K562 (cell line): ENCODE measurements around the gene ZNF12. TPM values are rescaled to one million over a fixed set of nuclear protein-coding genes. Genes with fewer than 3 reads are reported as not detected.

Source experiments
- ATAC-seq: fragments of 200-7000 bp; cut with Tn5 transposase; 3 replicates; pipeline ENCODE4 v1.9.1; 2020; ENCODE audit warnings: moderate library complexity
- BruUV-seq: library from RNA; stranded (reverse); fragments of 400-500 nt; replicated peaks from 2 replicates; lab custom pipeline; 2021; lab: Mats Ljungman, UMichigan
- CTCF ChIA-PET: fragments of 300-600 bp; formaldehyde crosslinking; extraction: SDS; loops from one replicate; lab custom pipeline; 2021; ENCODE audit warnings: low intra/inter-chr PET ratio; lab: Yijun Ruan, JAX
- POLR2A ChIA-PET: fragments of 300-600, 350-650 bp; sonication (Branson Sonifier 250); formaldehyde crosslinking; extraction: SDS; loops from one replicate; lab custom pipeline; 2021; ENCODE audit warnings: antibody characterized with exemption, inconsistent platforms; lab: Yijun Ruan, JAX
- DNase-seq, 4 experiments: peaks; one replicate each; pipeline versions ENCODE4 v3.0.0 to v3.0.0-alpha.2; 2011 to 2018; ENCODE audit warnings: low spot score in 3 of 4, mixed read lengths in 3 of 4; ENCODE audit errors: extremely low read depth in 1 of 4
- FAIRE-seq: peaks from 2 replicates; lab custom pipeline; 2011; peaks lifted over from hg19 to GRCh38; lab: Jason Lieb, UNC
- H2AFZ ChIP-seq: 2 replicates; pipeline ENCODE4 v1.6.0; 2011; ENCODE audit warnings: low read depth, low read length, control low read depth, inconsistent platforms
- H3K27ac ChIP-seq: fragments of 200-600 bp; 3 replicates; pipeline ENCODE4 v1.8.0; 2011; ENCODE audit warnings: low read depth, mild to moderate bottlenecking, control low read depth, inconsistent platforms, low read length, moderate library complexity, mixed read lengths; ENCODE audit errors: extremely low read depth
- H3K27me3 ChIP-seq, 2 experiments: fragments of 300-600 bp in 1 of 2; 2 replicates in 1 of 2; 3 replicates in 1 of 2; pipeline versions ENCODE4 v1.6.0 to v1.8.0; 2011; ENCODE audit warnings: inconsistent platforms in 2 of 2, low read length in 2 of 2, mild to moderate bottlenecking in 1 of 2, mixed read lengths in 1 of 2, moderate library complexity in 1 of 2; ENCODE audit not compliant: control insufficient read depth in 2 of 2, insufficient read depth in 2 of 2
- H3K36me3 ChIP-seq: fragments of 300-600 bp; 3 replicates; pipeline ENCODE4 v1.8.0; 2011; ENCODE audit warnings: mild to moderate bottlenecking, low read length, inconsistent platforms; ENCODE audit not compliant: control insufficient read depth, insufficient read depth
- H3K4me1 ChIP-seq, 2 experiments: fragments of 200-600 bp in 1 of 2; replicated peaks in 1 of 2; 2 replicates in 1 of 2; 3 replicates in 1 of 2; pipeline versions ENCODE4 v1.5.1 to v1.8.0; 2011; ENCODE audit warnings: inconsistent platforms in 2 of 2, low read length in 2 of 2, mild to moderate bottlenecking in 1 of 2, mixed read lengths in 1 of 2, moderate library complexity in 1 of 2; ENCODE audit not compliant: control insufficient read depth in 2 of 2, insufficient read depth in 2 of 2
- H3K4me2 ChIP-seq: 2 replicates; pipeline ENCODE4 v1.6.1; 2011; ENCODE audit warnings: low read length, control low read depth, inconsistent platforms, mixed read lengths; ENCODE audit not compliant: insufficient read depth
- H3K4me3 ChIP-seq: fragments of 200-600 bp; sonication (generic), shearing (Covaris generic); 2 replicates; pipeline ENCODE4 v1.5.1; 2016; ENCODE audit warnings: control low read depth, inconsistent platforms
- H3K79me2 ChIP-seq: fragments of 200-600 bp; 3 replicates; pipeline ENCODE4 v1.8.0; 2011; ENCODE audit warnings: low read length, inconsistent platforms; ENCODE audit not compliant: control insufficient read depth, insufficient read depth
- H3K9ac ChIP-seq, 2 experiments: 2 replicates each; pipeline versions ENCODE4 v1.6.0 to v1.6.1; 2011; ENCODE audit warnings: low read depth in 2 of 2, low read length in 2 of 2, control low read depth in 1 of 2, inconsistent platforms in 1 of 2, mild to moderate bottlenecking in 1 of 2, mixed read lengths in 1 of 2; ENCODE audit not compliant: insufficient read depth in 1 of 2
- H3K9me1 ChIP-seq: one replicate; pipeline ENCODE4 v1.6.0; 2011; ENCODE audit warnings: inconsistent platforms, mild to moderate bottlenecking, low read length, moderate library complexity; ENCODE audit not compliant: control insufficient read depth, insufficient read depth
- H3K9me3 ChIP-seq: replicated peaks from 2 replicates; pipeline ENCODE4 v1.5.1; 2011; ENCODE audit warnings: low read depth, low read length, inconsistent platforms; ENCODE audit not compliant: control insufficient read depth, insufficient read depth
- H4K20me1 ChIP-seq: replicated peaks from 2 replicates; pipeline ENCODE4 v1.6.1; 2011; ENCODE audit warnings: low read length, inconsistent platforms, mixed read lengths; ENCODE audit not compliant: control insufficient read depth, insufficient read depth
- MECOM ChIP-seq: fragments of 250-450 bp; sonication (Bioruptor Pico); IDR thresholded peaks from 2 replicates; pipeline ENCODE4 v1.8.0; 2022; ENCODE audit warnings: inconsistent platforms
- POLR2G ChIP-seq: fragments of 200-400 bp; formaldehyde crosslinking; IDR thresholded peaks from 2 replicates; pipeline ENCODE4 v1.6.1; 2017; ENCODE audit warnings: low read depth, mild to moderate bottlenecking, antibody characterized with exemption, low read length, moderate library complexity
- SMAD1 ChIP-seq: fragments of 150-350 bp; IDR thresholded peaks from 2 replicates; pipeline ENCODE4 v1.6.1; 2014; ENCODE audit warnings: low read length, low read depth; ENCODE audit not compliant: partially characterized antibody
- WGBS: fragments of 100-300 bp; shearing (Covaris generic); methylation state at CpG from one replicate; pipeline ENCODE4 v1.1.6; 2016; ENCODE audit warnings: low coverage, mixed read lengths; ENCODE audit not compliant: insufficient coverage; ENCODE audit errors: missing lambda C conversion rate; 5-methylcytosine and 5-hydroxymethylcytosine counted together
- in situ Hi-C: fragments of 300-500 bp; cut with MboI; formaldehyde crosslinking; loops from 4 replicates; pipeline ENCODE4 v1.15.0; 2018; ENCODE audit warnings: inconsistent platforms, mixed read lengths
- intact Hi-C: fragments of 100-400 bp; cut with micrococcal nuclease; formaldehyde crosslinking; loops from 2 replicates; pipeline ENCODE4 v1.14.2; 2022
- polyA plus RNA-seq, 8 experiments: library from polyadenylated mRNA; depleted of rRNA in 4 of 8; stranded (reverse) in 5 of 8; unstranded in 3 of 8; fragments of >200 nt; fragmentation: Nextera tagmentation in 2 of 8; fragmentation: Illumina TruSeq in 1 of 8; extraction: Ambion mirVana in 2 of 8; extraction: Trizol in 1 of 8; gene quantifications; 2 replicates each; pipeline versions ENCODE4 v1.2.1 to v1.2.3, GENCODE V29; 2011 to 2014; ENCODE audit warnings: inconsistent platforms in 1 of 8, missing spikeins in 1 of 8
- total RNA-seq, 7 experiments: library from RNA; depleted of rRNA in 6 of 7; stranded (reverse); fragments of >200 nt in 6 of 7; fragmentation: Illumina TruSeq in 2 of 7; extraction: Trizol in 2 of 7; gene quantifications; 2 replicates each; pipeline versions ENCODE4 v1.2.1 to v1.2.3, GENCODE V29; 2011 to 2021; ENCODE audit warnings: low replicate concordance in 1 of 7
- TF ChIP-seq, protein P1 (sequence below): sonication (generic); formaldehyde crosslinking; IDR thresholded peaks from 2 replicates; pipeline ENCODE4 v1.8.1; 2023; ENCODE audit warnings: mild to moderate bottlenecking, missing genetic modification reagents

ZNF12 gene
- total and polyA plus RNA-seq, 9 of the 15 experiments (the other 6 are each of a cell fraction or from before 2014, with no cell fraction given), result 5.8 to 32.3 (median 18.9) TPM

DNA sequence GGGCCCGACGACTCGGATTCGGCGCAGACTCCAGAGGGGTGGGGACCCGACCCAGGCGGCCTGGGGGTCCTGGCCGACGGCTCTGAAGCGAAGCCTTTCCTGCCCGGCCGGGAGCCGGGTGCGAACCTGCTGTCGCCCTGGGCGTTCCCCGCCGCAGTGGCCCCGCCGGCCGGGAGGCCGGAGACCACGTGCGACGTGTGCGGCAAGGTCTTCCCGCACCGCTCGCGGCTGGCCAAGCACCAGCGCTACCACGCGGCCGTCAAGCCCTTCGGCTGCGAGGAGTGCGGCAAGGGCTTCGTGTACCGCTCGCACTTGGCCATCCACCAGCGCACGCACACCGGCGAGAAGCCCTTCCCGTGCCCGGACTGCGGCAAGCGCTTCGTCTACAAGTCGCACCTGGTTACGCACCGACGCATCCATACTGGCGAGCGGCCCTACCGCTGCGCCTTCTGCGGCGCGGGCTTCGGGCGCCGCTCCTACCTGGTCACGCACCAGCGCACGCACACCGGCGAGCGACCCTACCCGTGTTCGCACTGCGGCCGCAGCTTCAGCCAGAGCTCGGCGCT is 54.2 kb downstream of the ZNF12 start:
- in situ Hi-C loops (no loop called here), intact Hi-C loops (no loop called here)
- Histone ChIP-seq H3K27ac (no peak overlapping the region), H3K36me3 (peaks cover 65% of the 10 kb centered on the region; the same call in 2 of the 3 replicates), H3K4me1 (peaks cover 0 to 6% of the 10 kb centered on the region in 2 experiments; a peak in 2 of 5 replicates), H3K9ac (no peak overlapping the region), H3K9me3 (peaks cover 12% of the 10 kb centered on the region), H4K20me1 (no peaks in the 10 kb centered on the region), H2AFZ (no peak overlapping the region), H3K79me2 (0 out of 3 replicates have a peak, but pooled peaks cover 4% of the 10 kb centered on the region), H3K27me3 (no peaks in the 10 kb centered on the region), H3K4me3 (no peak overlapping the region), H3K9me1 (no peaks in the 10 kb centered on the region), H3K4me2 (no peak overlapping the region)
- 98% methylated on average over 33 of the region's 75 CpGs for WGBS
- ChIA-PET CTCF (no interaction called here), POLR2A (interaction anchor here (0.6 kb wide), 1 partner anchor 31 kb away, joined by 3 read pairs; no protein-coding TSS in a partner anchor)
- TF ChIP-seq SMAD1 (no peak), MECOM (CRISPR knock-in tag) (no peak), POLR2G (peak; percentile 24; the same call in 1 of the 2 replicates)
- TF ChIP-seq, protein P1, sequence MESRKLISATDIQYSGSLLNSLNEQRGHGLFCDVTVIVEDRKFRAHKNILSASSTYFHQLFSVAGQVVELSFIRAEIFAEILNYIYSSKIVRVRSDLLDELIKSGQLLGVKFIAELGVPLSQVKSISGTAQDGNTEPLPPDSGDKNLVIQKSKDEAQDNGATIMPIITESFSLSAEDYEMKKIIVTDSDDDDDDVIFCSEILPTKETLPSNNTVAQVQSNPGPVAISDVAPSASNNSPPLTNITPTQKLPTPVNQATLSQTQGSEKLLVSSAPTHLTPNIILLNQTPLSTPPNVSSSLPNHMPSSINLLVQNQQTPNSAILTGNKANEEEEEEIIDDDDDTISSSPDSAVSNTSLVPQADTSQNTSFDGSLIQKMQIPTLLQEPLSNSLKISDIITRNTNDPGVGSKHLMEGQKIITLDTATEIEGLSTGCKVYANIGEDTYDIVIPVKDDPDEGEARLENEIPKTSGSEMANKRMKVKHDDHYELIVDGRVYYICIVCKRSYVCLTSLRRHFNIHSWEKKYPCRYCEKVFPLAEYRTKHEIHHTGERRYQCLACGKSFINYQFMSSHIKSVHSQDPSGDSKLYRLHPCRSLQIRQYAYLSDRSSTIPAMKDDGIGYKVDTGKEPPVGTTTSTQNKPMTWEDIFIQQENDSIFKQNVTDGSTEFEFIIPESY, result peak; percentile 91
- peak in 2 of 4 experiments; percentile 1 to 21 for DNase-seq
- FAIRE-seq, result no peak
- no TSS peak for BruUV-seq
- no peak for ATAC-seq
